H9 (cell line): Measurements from ENCODE around the gene GANAB. TPM values are rescaled to one million over a fixed set of nuclear protein-coding genes. Genes with fewer than 3 reads are reported as not detected.

ENCODE experiments used
- DNase-seq: peaks from one replicate; pipeline ENCODE4 v3.0.0-alpha.2; 2017
- H2AFZ ChIP-seq: one replicate; pipeline ENCODE4 v1.6.1; 2013; ENCODE audit warnings: mild to moderate bottlenecking, low read length, control low read depth, moderate library complexity
- H2AK5ac ChIP-seq: 2 replicates; pipeline ENCODE4 v1.6.1; 2013; ENCODE audit warnings: low read length, control low read depth, mixed read lengths; ENCODE audit not compliant: insufficient read length
- H2BK120ac ChIP-seq: one replicate; pipeline ENCODE4 v1.6.1; 2013; ENCODE audit warnings: low read depth, mild to moderate bottlenecking, low read length, control low read depth, inconsistent platforms; ENCODE audit not compliant: poor library complexity, severe bottlenecking
- H2BK12ac ChIP-seq: 2 replicates; pipeline ENCODE4 v1.6.1; 2013; ENCODE audit warnings: low read length, control low read depth, mixed read lengths, low read depth; ENCODE audit not compliant: insufficient read length
- H2BK15ac ChIP-seq: 2 replicates; pipeline ENCODE4 v1.6.1; 2013; ENCODE audit warnings: low read depth, low read length, control low read depth
- H2BK20ac ChIP-seq: one replicate; pipeline ENCODE4 v1.6.1; 2013; ENCODE audit warnings: low read depth, mild to moderate bottlenecking, low read length, control low read depth, inconsistent platforms; ENCODE audit not compliant: poor library complexity, severe bottlenecking
- H2BK5ac ChIP-seq: 2 replicates; pipeline ENCODE4 v1.6.1; 2013; ENCODE audit warnings: low read length, control low read depth, mixed read lengths; ENCODE audit not compliant: insufficient read length
- H3K14ac ChIP-seq: 2 replicates; pipeline ENCODE4 v1.6.1; 2013; ENCODE audit warnings: low read length, control low read depth; ENCODE audit not compliant: insufficient read depth
- H3K18ac ChIP-seq: 2 replicates; pipeline ENCODE4 v1.6.1; 2013; ENCODE audit warnings: low read depth, mild to moderate bottlenecking, mixed read lengths, low read length, control low read depth; ENCODE audit not compliant: insufficient read length
- H3K23ac ChIP-seq: 2 replicates; pipeline ENCODE4 v1.6.1; 2013; ENCODE audit warnings: low read length, control low read depth, mixed read lengths, low read depth; ENCODE audit not compliant: insufficient read length
- H3K23me2 ChIP-seq: 2 replicates; pipeline ENCODE4 v1.6.1; 2013; ENCODE audit warnings: low read depth, mild to moderate bottlenecking, mixed read lengths, low read length, control low read depth; ENCODE audit not compliant: insufficient read length, poor library complexity, severe bottlenecking
- H3K27ac ChIP-seq: 2 replicates; pipeline ENCODE4 v1.5.1; 2013; ENCODE audit warnings: low read length, control low read depth, mixed read lengths, low read depth; ENCODE audit not compliant: insufficient read length
- H3K27me3 ChIP-seq: 2 replicates; pipeline ENCODE4 v1.6.1; 2013; ENCODE audit warnings: low read length, control low read depth, inconsistent platforms; ENCODE audit not compliant: insufficient read depth
- H3K4ac ChIP-seq: 2 replicates; pipeline ENCODE4 v1.6.1; 2013; ENCODE audit warnings: low read depth, mild to moderate bottlenecking, control low read depth, inconsistent platforms, low read length, moderate library complexity
- H3K4me1 ChIP-seq: 2 replicates; pipeline ENCODE4 v1.6.1; 2013; ENCODE audit warnings: low read length, control low read depth, inconsistent platforms; ENCODE audit not compliant: insufficient read depth
- H3K4me2 ChIP-seq: 2 replicates; pipeline ENCODE4 v1.6.1; 2013; ENCODE audit warnings: low read length, control low read depth, mixed read lengths; ENCODE audit not compliant: insufficient read length, insufficient read depth
- H3K56ac ChIP-seq: 2 replicates; pipeline ENCODE4 v1.6.1; 2013; ENCODE audit warnings: low read depth, mild to moderate bottlenecking, mixed read lengths, low read length, control low read depth; ENCODE audit not compliant: insufficient read length
- H3K79me1 ChIP-seq: 2 replicates; pipeline ENCODE4 v1.6.1; 2013; ENCODE audit warnings: low read depth, mild to moderate bottlenecking, moderate library complexity, low read length, control low read depth, inconsistent platforms; ENCODE audit not compliant: insufficient read depth, poor library complexity, severe bottlenecking
- H3K79me2 ChIP-seq: 2 replicates; pipeline ENCODE4 v1.6.1; 2013; ENCODE audit warnings: low read length, control low read depth, inconsistent platforms; ENCODE audit not compliant: insufficient read depth
- H3K9ac ChIP-seq: 2 replicates; pipeline ENCODE4 v1.6.1; 2013; ENCODE audit warnings: low read length, control low read depth, mixed read lengths; ENCODE audit not compliant: insufficient read length; ENCODE audit errors: extremely low read depth
- H3K9me3 ChIP-seq: one replicate; pipeline ENCODE4 v1.6.1; 2013; ENCODE audit warnings: low read depth, low read length, inconsistent platforms; ENCODE audit not compliant: control insufficient read depth
- H3T11ph ChIP-seq: one replicate; pipeline ENCODE4 v1.6.1; 2013; ENCODE audit warnings: mild to moderate bottlenecking, low read length, control low read depth, inconsistent platforms
- H4K20me1 ChIP-seq: one replicate; pipeline ENCODE4 v1.6.1; 2013; ENCODE audit not compliant: control insufficient read depth, insufficient read length, insufficient read depth
- H4K5ac ChIP-seq: 2 replicates; pipeline ENCODE4 v1.6.1; 2013; ENCODE audit warnings: low read depth, mild to moderate bottlenecking, mixed read lengths, low read length, control low read depth; ENCODE audit not compliant: insufficient read length
- H4K8ac ChIP-seq: replicated peaks from 2 replicates; pipeline ENCODE4 v1.6.1; 2013; ENCODE audit warnings: low read length, control low read depth, mixed read lengths, low read depth; ENCODE audit not compliant: insufficient read length
- H4K91ac ChIP-seq: 2 replicates; pipeline ENCODE4 v1.6.1; 2013; ENCODE audit warnings: low read depth, mild to moderate bottlenecking, moderate library complexity, mixed read lengths, low read length, control low read depth; ENCODE audit not compliant: insufficient read length
- H3K27ac Mint-ChIP-seq, 3 experiments: 2 replicates in 2 of 3; 3 replicates in 1 of 3; pipeline ENCODE4 v1.8.0; 2020 to 2021; ENCODE audit warnings: mixed read lengths in 3 of 3, mild to moderate bottlenecking in 1 of 3, moderate library complexity in 1 of 3
- H3K27me3 Mint-ChIP-seq: 2 replicates; pipeline ENCODE4 v1.8.0; 2021; ENCODE audit warnings: low read depth, mild to moderate bottlenecking, moderate library complexity, mixed read lengths
- H3K36me3 Mint-ChIP-seq, 3 experiments: 2 replicates in 2 of 3; 3 replicates in 1 of 3; pipeline ENCODE4 v1.8.0; 2020 to 2021; ENCODE audit warnings: low read depth in 3 of 3, mixed read lengths in 3 of 3; ENCODE audit not compliant: insufficient read depth in 1 of 3
- H3K4me1 Mint-ChIP-seq, 2 experiments: 2 replicates each; pipeline ENCODE4 v1.8.0; 2020; ENCODE audit warnings: mixed read lengths in 2 of 2
- H3K4me3 Mint-ChIP-seq, 2 experiments: 2 replicates in 1 of 2; 3 replicates in 1 of 2; pipeline ENCODE4 v1.8.0; 2020 to 2021; ENCODE audit warnings: mild to moderate bottlenecking in 2 of 2, mixed read lengths in 2 of 2, moderate library complexity in 1 of 2
- H3K9me3 Mint-ChIP-seq, 2 experiments: 2 replicates in 1 of 2; 3 replicates in 1 of 2; pipeline ENCODE4 v1.8.0; 2020; ENCODE audit warnings: mild to moderate bottlenecking in 2 of 2, mixed read lengths in 2 of 2, moderate library complexity in 1 of 2
- WGBS: extraction: QIAGEN DNeasy Blood & Tissue Kit; methylation state at CpG from one replicate; pipeline ENCODE4 v1.1.7; 2013; ENCODE audit warnings: missing lambda C conversion rate, low lambda C conversion rate, mixed read lengths; ENCODE audit not compliant: insufficient read length; ENCODE audit errors: extremely low coverage; 5-methylcytosine and 5-hydroxymethylcytosine counted together
- total RNA-seq: library from RNA; stranded (reverse); gene quantifications from 2 replicates; pipeline ENCODE4 v1.2.1, GENCODE V29; 2021
- TF ChIP-seq, protein P1 (sequence below): fragments of 200-600 bp; sonication (generic); conservative IDR thresholded peaks from 3 replicates; pipeline ENCODE4 v1.8.0; 2021; ENCODE audit warnings: antibody characterized with exemption, mild to moderate bottlenecking

The GANAB gene
- total RNA-seq, 1 experiment from 2014 or later = 387 TPM

DNA sequence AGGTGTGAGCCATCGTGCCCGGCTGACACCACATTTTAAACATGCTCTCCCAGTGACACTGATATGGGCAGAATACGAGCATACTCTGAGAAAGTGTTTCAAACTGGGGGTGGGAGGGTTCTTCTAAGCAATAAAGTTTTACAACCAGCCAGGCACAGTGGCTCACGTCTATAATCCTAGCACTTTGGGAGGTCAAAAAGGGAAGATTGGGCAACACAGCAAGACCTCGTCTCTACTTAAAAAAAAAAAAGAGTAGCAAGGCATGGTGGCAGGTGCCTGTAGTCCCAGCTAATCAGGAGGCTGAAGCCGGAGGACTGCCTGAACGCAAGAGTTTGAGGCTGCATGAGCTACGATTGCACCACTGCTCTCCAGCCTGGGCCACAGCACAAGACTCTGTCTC is 2.2 kb downstream of the GANAB start:
- H4K20me1 ChIP-seq = no peaks in the 10 kb centered on the region
- peak overlapping the region; percentile 36 to 58; a peak in 3 of 5 replicates for H3K4me3 Mint-ChIP-seq
- no peak overlapping the region for H4K5ac ChIP-seq
- H3K4ac ChIP-seq = no peak overlapping the region
- H3K23me2 ChIP-seq = peaks cover 5% of the 10 kb centered on the region
- DNase-seq = no peak
- no peak overlapping the region for H3K56ac ChIP-seq
- no peaks in the 10 kb centered on the region for H3K27me3 Mint-ChIP-seq
- WGBS = no CpG with 5 or more reads among the region's 8 CpGs
- H2BK12ac ChIP-seq = no peak overlapping the region
- 0 out of 7 replicates have a peak overlapping the region, but pooled peaks of 1 of the 3 experiments have one; percentile 12 for H3K27ac Mint-ChIP-seq
- no peaks in the 10 kb centered on the region for H3K9me3 Mint-ChIP-seq
- no peak overlapping the region for H2AK5ac ChIP-seq
- H3K27me3 ChIP-seq = no peaks in the 10 kb centered on the region
- H4K8ac ChIP-seq = no peak overlapping the region
- no peaks in the 10 kb centered on the region for H3K9me3 ChIP-seq
- H3K9ac ChIP-seq = no peak overlapping the region
- peaks cover 7 to 9% of the 10 kb centered on the region in 2 experiments for H3K4me1 Mint-ChIP-seq
- peaks cover 10% of the 10 kb centered on the region; the same call in 1 of the 2 replicates for H3K79me2 ChIP-seq
- H2AFZ ChIP-seq = no peak overlapping the region
- TF ChIP-seq, protein P1, sequence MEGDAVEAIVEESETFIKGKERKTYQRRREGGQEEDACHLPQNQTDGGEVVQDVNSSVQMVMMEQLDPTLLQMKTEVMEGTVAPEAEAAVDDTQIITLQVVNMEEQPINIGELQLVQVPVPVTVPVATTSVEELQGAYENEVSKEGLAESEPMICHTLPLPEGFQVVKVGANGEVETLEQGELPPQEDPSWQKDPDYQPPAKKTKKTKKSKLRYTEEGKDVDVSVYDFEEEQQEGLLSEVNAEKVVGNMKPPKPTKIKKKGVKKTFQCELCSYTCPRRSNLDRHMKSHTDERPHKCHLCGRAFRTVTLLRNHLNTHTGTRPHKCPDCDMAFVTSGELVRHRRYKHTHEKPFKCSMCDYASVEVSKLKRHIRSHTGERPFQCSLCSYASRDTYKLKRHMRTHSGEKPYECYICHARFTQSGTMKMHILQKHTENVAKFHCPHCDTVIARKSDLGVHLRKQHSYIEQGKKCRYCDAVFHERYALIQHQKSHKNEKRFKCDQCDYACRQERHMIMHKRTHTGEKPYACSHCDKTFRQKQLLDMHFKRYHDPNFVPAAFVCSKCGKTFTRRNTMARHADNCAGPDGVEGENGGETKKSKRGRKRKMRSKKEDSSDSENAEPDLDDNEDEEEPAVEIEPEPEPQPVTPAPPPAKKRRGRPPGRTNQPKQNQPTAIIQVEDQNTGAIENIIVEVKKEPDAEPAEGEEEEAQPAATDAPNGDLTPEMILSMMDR = no peak
- H2BK20ac ChIP-seq = no peak overlapping the region
- H4K91ac ChIP-seq = no peak overlapping the region
- H2BK120ac ChIP-seq = no peak overlapping the region
- no peak overlapping the region for H3K23ac ChIP-seq
- no peak overlapping the region for H3K18ac ChIP-seq
- H3K36me3 Mint-ChIP-seq = peaks cover 14 to 44% (median 32%) of the 10 kb centered on the region in 3 experiments
- H2BK5ac ChIP-seq = no peak overlapping the region
- no peak overlapping the region for H3T11ph ChIP-seq
- H2BK15ac ChIP-seq = no peak overlapping the region
- no peaks in the 10 kb centered on the region for H3K79me1 ChIP-seq
- H3K4me1 ChIP-seq = peaks cover 3% of the 10 kb centered on the region; the same call in 1 of the 2 replicates
- H3K14ac ChIP-seq = no peak overlapping the region
- no peak overlapping the region for H3K27ac ChIP-seq
- no peak overlapping the region for H3K4me2 ChIP-seq
